ENCODE measurements around the gene CPA1. TPM values are rescaled to one million over a fixed set of nuclear protein-coding genes. Genes with fewer than 3 reads are reported as not detected.

CPA1 gene
- total RNA-seq, 2 donors from 2014 or later = 26,456 to 42,834 TPM

DNA sequence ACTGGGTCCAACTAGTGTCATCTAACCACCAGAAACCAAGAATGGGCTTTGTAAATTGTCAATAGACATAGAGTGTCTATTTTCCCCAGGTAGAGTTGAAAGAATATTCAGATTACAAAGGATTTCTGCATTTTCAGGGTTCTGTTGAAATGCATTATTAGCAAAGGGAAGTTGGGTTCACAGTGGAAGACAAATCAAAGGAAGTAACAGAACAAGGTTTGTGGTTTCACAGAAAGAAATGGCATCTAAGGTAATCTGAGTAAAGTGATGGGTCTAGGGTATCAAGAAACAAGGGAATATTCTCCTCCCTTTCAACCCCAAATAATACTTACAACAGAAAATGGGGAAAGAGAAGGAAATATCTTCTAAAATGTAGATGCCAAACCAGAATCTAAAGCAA lies 34.7 kb downstream of the CPA1 start:
- H3K9me3 ChIP-seq = no peaks in the 10 kb centered on the region
- no peak for ATAC-seq
- DNase-seq = no peak
- no peaks in the 10 kb centered on the region for H3K36me3 ChIP-seq (replicated peaks in 1 of 2; ENCODE audit: insufficient read depth in 1 of 2, low read depth in 2 of 2)
- TF ChIP-seq POLR2A (IDR thresholded peaks at IDR 0.05) = no peak
- TF ChIP-seq, protein P1, sequence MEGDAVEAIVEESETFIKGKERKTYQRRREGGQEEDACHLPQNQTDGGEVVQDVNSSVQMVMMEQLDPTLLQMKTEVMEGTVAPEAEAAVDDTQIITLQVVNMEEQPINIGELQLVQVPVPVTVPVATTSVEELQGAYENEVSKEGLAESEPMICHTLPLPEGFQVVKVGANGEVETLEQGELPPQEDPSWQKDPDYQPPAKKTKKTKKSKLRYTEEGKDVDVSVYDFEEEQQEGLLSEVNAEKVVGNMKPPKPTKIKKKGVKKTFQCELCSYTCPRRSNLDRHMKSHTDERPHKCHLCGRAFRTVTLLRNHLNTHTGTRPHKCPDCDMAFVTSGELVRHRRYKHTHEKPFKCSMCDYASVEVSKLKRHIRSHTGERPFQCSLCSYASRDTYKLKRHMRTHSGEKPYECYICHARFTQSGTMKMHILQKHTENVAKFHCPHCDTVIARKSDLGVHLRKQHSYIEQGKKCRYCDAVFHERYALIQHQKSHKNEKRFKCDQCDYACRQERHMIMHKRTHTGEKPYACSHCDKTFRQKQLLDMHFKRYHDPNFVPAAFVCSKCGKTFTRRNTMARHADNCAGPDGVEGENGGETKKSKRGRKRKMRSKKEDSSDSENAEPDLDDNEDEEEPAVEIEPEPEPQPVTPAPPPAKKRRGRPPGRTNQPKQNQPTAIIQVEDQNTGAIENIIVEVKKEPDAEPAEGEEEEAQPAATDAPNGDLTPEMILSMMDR (IDR thresholded peaks at IDR 0.05) = no peak
- no peak overlapping the region for H3K4me3 ChIP-seq
- no peak overlapping the region for H3K27ac ChIP-seq
- H3K27me3 ChIP-seq = no peaks in the 10 kb centered on the region
- H3K4me1 ChIP-seq = no peaks in the 10 kb centered on the region
- intact Hi-C loops (cut with DNase I) = no loop called here

DNA sequence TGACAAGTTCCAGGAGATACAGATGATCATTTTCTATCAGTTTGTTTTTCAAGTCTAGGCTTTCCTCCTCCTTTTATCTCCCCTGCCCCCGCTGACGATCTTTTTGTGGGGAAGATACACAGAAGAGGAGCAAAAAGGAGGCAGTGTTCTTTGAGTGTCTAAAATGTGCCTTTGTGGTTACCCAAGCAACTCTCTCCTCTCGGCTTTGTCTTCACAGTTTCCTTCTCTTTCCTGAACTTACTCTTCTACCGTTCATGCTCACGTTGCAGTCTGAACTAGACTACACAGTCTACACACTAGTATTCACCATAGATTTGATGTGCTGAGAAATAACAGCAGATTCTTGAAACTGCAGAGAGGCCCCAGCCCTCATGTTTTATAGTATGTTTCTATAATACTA lies 36.9 kb downstream of the CPA1 start:
- no peak for ATAC-seq
- Histone ChIP-seq H3K4me3 (no peak overlapping the region), H3K36me3 (replicated peaks in 1 of 2; ENCODE audit: insufficient read depth in 1 of 2, low read depth in 2 of 2) (no peaks in the 10 kb centered on the region), H3K27me3 (no peaks in the 10 kb centered on the region), H3K27ac (no peak overlapping the region), H3K4me1 (no peaks in the 10 kb centered on the region), H3K9me3 (no peaks in the 10 kb centered on the region)
- no peak for TF ChIP-seq POLR2A (IDR thresholded peaks at IDR 0.05)
- TF ChIP-seq, protein P1 (IDR thresholded peaks at IDR 0.05) = no peak
- WGBS, 2 donors = 63 to 76% methylated on average over 5 of the region's 5 CpGs
- intact Hi-C loops (cut with DNase I) = no loop called here
- DNase-seq = no peak

DNA sequence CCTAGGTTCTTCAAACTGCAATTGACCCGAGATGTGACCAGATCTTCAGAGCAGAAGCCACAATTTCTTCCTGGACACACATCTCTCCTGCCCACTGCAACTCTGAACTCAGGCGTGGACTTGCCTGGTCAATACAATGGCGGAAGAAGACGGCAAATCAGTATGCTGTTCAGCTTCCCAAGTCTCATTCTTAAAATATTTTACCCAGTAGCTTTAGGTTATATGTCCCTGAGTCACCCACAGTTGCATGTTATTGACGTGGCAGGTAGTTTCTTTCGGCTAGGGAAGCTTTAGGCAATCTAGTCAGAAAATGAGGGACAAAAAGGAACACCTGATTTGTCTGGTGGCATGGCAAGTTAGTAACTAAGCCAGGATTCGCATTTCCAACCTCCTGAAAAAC lies 38.0 kb downstream of the CPA1 start:
- H3K36me3 ChIP-seq (replicated peaks in 1 of 2; ENCODE audit: insufficient read depth in 1 of 2, low read depth in 2 of 2) = no peaks in the 10 kb centered on the region
- intact Hi-C loops (cut with DNase I) = no loop called here
- DNase-seq (no peak), ATAC-seq (no peak)
- WGBS, 2 donors = 95 to 96% methylated on average over 7 of the region's 7 CpGs
- no peaks in the 10 kb centered on the region for H3K27me3 ChIP-seq
- no peak overlapping the region for H3K27ac ChIP-seq
- H3K9me3 ChIP-seq = no peaks in the 10 kb centered on the region
- TF ChIP-seq, protein P1 (IDR thresholded peaks at IDR 0.05) = no peak
- no peak for TF ChIP-seq POLR2A (IDR thresholded peaks at IDR 0.05)
- H3K4me3 ChIP-seq = no peak overlapping the region
- no peaks in the 10 kb centered on the region for H3K4me1 ChIP-seq

DNA sequence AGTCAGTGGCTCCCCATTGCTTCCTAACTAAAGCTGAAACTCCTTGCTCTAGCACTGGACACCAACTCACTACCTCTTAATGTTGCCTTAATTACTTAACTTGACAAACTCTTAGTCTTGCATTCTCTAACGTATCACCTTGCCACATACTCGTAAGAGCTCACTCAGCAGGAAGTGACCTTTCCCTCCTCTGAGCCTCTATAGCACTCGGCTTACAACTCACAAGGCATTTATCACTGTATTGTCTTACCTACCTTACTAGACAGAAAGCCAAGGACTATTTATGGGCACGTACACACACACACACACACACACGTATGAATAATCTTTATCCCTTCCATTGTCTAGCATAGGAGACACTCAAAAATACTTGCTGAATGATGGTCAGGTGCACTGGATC lies 39.4 kb downstream of the CPA1 start:
- Histone ChIP-seq H3K9me3 (no peaks in the 10 kb centered on the region), H3K27me3 (no peaks in the 10 kb centered on the region), H3K36me3 (replicated peaks in 1 of 2; ENCODE audit: insufficient read depth in 1 of 2, low read depth in 2 of 2) (no peaks in the 10 kb centered on the region), H3K27ac (no peak overlapping the region), H3K4me1 (no peaks in the 10 kb centered on the region), H3K4me3 (no peak overlapping the region)
- TF ChIP-seq, protein P1 (IDR thresholded peaks at IDR 0.05) = no peak
- ATAC-seq (no peak), DNase-seq (no peak)
- intact Hi-C loops (cut with DNase I) = no loop called here
- 85% methylated on average over 5 of the region's 5 CpGs for WGBS, 2 donors

DNA sequence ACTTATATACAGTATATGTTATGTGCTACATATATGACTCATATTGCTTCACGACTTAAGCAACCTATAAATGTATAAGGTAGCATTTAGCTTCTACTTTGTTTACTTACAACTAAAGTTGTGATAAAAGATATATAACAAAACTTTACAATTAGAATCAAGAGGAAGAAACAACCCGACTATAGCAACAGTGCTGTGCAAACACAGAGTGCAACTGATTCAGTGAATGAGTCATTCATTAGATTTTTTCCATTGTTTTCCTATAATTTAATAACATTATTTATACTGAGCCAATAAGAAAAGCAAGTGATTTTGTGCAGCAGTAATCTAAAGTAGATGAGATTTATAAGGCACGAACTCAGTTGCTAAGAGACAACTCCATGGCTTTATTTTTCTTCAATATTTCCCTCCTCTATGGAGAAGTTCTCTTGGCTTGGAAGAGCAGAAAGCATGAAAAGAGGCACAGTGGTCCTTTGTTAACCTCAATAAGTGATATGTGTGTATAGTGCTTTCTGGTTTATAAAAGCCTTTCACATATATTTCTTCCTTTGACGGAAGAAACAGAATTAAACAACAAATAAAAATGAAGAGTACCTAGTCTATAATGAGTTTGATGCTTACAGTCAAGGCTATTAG lies 40.8 kb downstream of the CPA1 start:
- intact Hi-C loops (cut with DNase I) = no loop called here
- DNase-seq = no peak

More for the DNA sequence above, 40.8 kb downstream of the CPA1 start:
- Histone ChIP-seq H3K4me1 (no peaks in the 10 kb centered on the region), H3K9me3 (no peaks in the 10 kb centered on the region), H3K36me3 (replicated peaks in 1 of 2; ENCODE audit: insufficient read depth in 1 of 2, low read depth in 2 of 2) (no peaks in the 10 kb centered on the region), H3K27ac (no peak overlapping the region), H3K27me3 (no peaks in the 10 kb centered on the region), H3K4me3 (no peak overlapping the region)
- WGBS, 2 donors = 90 to 92% methylated on average over 4 of the region's 4 CpGs
- no peak for ATAC-seq
- TF ChIP-seq POLR2A (IDR thresholded peaks at IDR 0.05) = no peak
